Prostate gland (tissue), 2 donors: ENCODE measurements around the gene CCDC81.

Experiments
- POLR2A ChIP-seq: fragments of 450-650 bp; IDR thresholded peaks from one replicate; pipeline ENCODE4 v1.6.1; 2016; ENCODE audit warnings: antibody characterized with exemption, mild to moderate bottlenecking
- TF ChIP-seq, protein P1 (sequence below), 4 experiments: fragments of 200-600 bp in 2 of 4; fragments of 450-650 bp in 2 of 4; sonication (generic) in 2 of 4; IDR thresholded peaks; 1 replicate in 3 of 4; 2 replicates in 1 of 4; pipeline ENCODE4 v1.5.1; 2016 to 2019; ENCODE audit warnings: antibody characterized with exemption in 4 of 4, mild to moderate bottlenecking in 2 of 4, moderate library complexity in 2 of 4

- TF ChIP-seq, protein P1, sequence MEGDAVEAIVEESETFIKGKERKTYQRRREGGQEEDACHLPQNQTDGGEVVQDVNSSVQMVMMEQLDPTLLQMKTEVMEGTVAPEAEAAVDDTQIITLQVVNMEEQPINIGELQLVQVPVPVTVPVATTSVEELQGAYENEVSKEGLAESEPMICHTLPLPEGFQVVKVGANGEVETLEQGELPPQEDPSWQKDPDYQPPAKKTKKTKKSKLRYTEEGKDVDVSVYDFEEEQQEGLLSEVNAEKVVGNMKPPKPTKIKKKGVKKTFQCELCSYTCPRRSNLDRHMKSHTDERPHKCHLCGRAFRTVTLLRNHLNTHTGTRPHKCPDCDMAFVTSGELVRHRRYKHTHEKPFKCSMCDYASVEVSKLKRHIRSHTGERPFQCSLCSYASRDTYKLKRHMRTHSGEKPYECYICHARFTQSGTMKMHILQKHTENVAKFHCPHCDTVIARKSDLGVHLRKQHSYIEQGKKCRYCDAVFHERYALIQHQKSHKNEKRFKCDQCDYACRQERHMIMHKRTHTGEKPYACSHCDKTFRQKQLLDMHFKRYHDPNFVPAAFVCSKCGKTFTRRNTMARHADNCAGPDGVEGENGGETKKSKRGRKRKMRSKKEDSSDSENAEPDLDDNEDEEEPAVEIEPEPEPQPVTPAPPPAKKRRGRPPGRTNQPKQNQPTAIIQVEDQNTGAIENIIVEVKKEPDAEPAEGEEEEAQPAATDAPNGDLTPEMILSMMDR (IDR thresholded peaks at IDR 0.05): no peak
- no peak for TF ChIP-seq POLR2A
These were observed 40.3 kb downstream of the CCDC81 start for GRCh38 chr11:86415026-86415425.
